ENCODE data around the gene ZBTB20.

ZBTB20 gene

DNA sequence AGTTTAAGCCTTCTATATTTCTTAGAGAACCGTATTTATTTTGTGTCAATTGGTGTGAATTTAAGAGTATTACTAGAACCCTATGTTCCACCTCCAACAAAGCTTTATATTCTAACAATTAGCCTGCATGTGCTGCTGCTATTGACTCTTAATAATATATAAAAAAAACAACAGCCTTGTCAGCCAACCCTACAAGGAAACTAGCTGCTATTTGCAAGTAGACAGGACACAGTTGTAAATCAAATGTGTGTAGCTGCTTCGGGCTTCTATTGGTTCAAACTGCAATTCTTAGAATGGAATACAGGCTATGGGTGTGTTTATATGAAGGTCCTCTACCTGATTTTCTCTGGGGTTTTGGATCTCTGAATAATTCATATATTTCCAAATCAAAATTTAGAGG lies 60.7 kb downstream of the ZBTB20 start:
- DNase-seq = no peak

- DNase-seq = peak; percentile 16
Observed at GRCh38 chr3:115085197-115085865, 61.8 kb downstream of the ZBTB20 start.

DNA sequence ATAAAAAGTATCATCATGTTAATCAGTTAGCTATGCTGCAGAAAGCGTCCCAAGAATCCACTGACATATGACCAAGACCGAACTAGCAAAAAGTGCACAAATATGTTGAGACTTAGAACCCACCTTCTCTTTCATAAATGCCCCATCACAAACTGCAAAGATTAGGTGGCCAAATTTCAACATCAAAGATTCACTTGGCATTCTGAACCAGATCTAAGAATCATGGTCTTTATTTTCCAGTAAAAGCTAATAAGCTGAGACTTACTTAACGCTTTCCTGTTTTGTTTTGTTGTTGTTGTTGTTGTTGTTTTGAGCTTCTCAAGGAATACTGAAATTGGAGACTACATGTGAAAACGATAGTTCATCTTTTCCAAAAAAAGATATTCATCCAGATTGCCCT lies 62.4 kb downstream of the ZBTB20 start:
- DNase-seq = no peak

GRCh38 chr3:115082260-115082659 lies 64.8 kb downstream of the ZBTB20 start:
- no peak for DNase-seq

DNA sequence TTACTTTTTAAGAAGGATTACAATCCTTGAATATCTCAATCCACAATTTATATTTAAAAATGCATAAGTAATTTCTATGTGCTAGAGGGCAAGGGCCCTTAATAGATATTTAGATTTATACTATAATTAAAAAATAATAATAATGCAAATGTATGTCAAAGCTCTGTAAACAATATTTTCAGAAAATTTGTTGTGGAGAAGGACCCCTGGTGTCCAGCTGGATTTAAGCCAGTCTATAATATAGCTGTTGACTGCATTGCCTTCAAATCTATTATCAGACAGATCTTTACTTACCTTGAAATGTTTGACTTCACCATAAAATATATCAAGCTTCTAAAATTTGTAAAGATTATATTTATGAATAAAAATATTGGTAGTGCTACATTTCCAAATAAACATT lies 65.6 kb downstream of the ZBTB20 start:
- DNase-seq = no peak

DNA sequence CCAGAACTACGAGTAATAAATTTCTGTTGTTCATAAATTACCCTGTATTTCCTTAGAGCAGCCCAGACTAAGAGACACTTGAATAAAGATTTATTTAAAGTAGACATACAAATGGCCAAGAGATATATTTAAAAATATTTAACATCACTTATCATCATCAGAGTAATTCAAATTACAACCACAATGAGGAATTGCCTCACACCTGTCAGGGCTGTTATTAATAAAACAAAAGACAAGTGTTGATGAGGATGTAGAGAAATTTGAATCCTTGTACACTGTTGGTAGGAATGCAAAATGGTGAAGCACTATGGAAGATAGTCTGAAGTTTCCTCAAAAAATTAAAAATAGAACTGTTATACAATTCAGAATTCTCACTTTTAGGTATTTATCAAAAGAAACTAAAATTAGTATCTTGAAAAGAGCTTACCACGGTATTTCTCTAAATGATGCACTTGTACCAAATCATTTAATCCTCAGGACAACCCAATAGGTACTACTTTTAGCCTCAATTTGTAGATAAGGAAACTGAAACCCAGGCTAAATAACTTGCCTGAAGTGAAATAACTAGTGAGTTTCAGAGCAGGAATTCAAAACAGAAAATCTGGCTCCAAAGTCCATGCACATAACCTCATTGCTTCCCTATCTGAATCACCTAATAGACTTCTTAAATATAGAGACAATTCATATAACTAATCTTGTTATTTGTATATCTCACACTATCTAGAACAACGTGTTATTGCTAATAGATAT lies 69.4 kb downstream of the ZBTB20 start:
- DNase-seq = no peak

- no peak for DNase-seq
Observed at GRCh38 chr3:115074502-115074901, 72.6 kb downstream of the ZBTB20 start.

DNA sequence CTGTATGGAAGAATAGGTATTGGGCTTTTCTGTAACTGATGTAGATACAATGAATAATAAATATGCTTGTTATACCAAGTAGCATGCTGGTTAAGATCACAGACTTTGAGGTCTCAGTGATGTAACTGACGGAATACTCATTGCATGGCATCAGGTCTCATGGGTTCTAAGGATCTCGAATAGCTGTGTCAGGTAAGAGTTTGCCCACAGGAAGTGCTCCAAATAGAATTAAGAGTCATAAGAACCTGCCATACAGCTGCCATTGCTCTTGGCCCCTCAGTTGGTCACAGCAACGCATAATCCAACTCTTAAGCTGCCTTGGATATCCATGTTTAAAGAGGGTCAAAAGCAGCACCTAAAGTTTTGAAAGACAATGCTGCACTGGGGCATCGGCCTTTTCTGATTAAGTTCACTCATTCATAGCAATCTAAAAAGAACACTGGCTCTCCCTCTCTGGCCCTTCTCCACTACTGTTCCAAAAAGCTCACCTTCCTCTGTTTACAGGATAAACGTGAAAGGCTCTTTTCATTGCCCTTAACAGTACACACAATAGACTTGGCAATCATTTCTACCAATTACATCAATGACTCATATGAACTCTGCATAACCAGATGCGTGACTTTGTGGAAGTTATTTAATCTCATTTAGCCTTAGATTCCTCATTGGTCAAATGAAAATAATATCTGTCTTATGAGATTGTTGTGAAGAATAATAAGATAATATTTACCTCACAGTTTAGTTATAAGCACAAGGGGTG lies 74.6 kb downstream of the ZBTB20 start:
- DNase-seq = no peak

- no peak for DNase-seq
Observed at GRCh38 chr3:115071601-115072000, 75.5 kb downstream of the ZBTB20 start.

DNA sequence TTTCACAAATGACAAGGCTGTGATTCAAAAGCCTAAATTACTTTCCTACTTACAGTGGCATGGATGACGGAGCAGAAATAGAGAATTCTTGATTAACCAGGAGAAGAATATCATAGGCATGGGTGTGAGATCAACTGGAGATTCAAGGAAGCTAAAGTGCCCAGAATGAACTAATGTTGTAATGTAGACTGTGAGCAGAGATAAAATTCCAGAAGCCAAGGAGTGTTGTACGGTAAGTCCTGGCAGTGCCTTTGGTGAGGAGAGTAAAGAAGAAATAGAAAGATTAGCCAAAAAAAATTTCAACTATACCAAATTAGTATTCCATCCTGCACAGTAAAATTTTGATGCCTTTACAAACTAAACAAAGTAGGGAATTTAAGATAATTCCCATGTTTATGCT lies 75.9 kb downstream of the ZBTB20 start:
- DNase-seq = no peak

GRCh38 chr3:115068799-115069198 lies 78.3 kb downstream of the ZBTB20 start:
- no peak for DNase-seq

DNA sequence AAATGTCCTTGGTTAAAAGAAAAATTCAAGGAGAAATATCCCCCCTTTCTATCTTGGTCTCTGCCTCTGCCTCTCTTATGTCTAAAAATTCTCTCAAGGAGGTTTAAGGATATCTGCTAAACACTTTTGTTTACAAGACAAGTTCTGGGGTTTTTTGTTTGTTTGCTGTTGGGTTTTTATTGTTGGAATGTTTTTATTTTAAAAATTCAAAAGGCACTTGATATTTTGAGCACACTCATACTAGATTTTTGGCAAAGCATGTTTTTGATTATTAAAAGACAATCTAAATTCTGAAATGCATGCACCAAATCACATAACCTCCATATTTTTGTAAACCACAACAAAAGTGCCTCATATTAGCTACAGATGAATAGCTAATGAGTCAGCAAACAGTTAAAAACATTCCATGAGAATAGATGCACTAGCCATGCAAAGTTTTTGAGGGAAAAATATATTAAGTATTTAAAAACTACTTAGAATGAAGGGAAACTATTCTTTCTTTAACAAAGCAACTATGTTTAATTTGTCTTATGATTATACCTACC lies 84.6 kb downstream of the ZBTB20 start:
- DNase-seq = no peak

DNA sequence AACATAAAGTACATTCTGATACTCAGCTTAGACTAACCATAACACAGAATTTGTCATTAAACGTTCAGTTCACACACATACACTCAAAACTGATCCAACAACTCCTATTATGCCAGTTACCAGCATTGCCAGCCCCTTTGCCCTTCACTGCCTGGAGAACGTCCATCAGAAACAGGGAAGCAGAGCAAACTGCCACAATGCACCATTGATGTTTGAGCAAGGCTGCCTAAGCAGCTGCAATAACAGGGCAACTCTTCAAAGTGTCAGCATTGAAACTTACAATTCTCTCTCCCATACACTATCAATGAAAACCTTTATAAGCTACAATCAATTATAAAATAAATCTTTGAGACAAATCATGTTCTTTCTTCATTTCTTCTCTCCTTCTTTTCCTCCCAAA lies 85.1 kb downstream of the ZBTB20 start:
- DNase-seq = no peak

DNA sequence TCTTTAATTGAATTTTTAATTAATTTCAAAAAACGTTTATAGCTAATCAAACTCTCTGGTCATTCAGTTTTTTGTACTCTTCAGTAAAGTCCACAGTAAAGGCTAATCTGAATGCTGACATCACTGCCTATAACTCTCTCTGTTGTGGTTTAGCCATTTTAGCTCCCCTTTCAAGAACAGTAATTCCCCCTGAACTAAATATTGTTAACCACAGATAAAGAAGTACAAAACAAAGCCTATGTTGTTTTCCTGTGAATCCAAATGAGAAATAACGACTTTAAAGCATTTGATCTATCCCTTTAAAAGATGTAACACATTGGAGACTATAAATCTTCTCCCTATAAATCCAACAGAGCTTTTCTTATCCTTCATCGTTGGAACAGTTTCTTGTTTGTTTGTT lies 94.2 kb downstream of the ZBTB20 start:
- DNase-seq = no peak

DNA sequence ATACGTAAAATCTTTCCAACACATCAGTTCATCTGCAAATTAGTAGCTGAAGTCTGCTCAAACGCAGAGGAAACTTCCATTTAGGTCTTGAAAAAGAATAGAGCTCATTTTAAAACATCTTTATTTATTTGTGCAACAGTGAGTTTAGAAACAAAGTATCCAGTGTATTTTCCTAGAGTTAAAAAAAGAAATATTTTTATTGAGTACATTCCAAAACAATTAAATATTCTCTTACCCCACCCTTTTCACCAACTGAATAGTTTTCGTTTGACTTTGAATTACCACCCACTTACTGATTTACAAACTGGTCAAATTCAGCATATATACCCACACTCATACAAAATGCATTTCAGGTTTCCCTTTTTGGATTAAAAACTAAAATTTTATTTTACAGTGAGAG lies 104.7 kb downstream of the ZBTB20 start:
- no peak for DNase-seq

- DNase-seq = peak; percentile 26
Observed at GRCh38 chr3:115040673-115041286, 106.3 kb downstream of the ZBTB20 start.

DNA sequence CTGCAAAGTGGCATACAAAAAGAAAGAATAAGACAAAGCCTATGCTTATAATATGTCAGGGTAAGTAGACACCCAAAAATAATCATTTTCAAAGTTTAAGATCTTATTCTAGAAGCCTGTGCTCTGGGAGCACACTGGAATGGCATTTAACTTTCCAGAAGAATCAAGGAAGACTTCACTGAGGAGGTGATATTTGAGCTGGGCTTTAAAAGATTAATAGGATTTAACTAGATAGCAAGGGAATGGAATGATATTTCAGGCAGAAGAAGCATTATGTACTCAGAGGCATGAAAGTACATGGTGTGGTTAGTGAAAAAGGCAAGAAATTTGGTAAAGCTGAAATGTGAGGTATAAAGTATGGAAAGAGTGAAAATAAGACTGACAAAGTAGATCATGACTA lies 106.8 kb downstream of the ZBTB20 start:
- no peak for DNase-seq

DNA sequence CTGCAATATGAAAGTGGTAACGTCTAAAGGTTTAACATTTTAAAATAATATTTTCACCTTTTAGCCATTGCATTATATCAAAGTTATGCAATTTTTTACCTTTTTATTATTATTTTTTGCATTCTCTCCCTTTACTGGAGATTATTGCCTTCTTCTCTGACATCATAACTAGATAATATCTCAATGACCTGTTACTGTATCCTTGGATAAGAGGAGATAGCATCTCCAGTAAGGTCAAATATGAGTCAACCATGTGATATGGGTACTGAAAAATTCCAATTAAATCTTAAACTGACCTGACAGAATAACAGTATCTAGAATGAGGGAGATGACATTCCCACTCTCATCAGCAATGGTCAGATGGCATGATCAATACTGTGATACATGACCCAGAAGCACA lies 108.3 kb downstream of the ZBTB20 start:
- no peak for DNase-seq

DNA sequence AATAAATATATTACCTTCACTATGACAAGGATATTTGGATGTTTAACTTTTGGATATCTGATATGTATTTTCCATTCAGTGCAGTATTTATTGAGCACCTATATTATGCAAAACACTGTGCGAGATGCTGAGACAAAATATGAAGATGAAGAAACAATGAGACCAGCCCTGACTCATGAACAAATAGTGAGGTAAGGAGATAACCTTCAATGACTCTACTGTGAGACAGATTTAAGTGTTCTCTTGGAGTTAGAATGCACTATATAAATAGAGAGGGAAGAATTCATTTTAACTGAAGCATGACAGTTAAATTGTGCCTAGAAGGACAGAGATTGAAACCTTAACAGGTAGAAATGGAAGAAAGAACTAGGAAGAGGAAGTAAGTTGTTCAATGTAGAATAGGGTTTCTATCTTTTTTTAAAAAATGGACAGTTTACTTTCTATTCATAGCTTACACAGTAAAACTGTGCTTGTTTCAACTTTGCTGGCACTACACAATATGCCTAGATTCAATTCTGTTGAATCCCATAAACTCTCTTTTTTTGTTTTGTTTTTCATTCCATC lies 124.2 kb downstream of the ZBTB20 start:
- no peak for DNase-seq

DNA sequence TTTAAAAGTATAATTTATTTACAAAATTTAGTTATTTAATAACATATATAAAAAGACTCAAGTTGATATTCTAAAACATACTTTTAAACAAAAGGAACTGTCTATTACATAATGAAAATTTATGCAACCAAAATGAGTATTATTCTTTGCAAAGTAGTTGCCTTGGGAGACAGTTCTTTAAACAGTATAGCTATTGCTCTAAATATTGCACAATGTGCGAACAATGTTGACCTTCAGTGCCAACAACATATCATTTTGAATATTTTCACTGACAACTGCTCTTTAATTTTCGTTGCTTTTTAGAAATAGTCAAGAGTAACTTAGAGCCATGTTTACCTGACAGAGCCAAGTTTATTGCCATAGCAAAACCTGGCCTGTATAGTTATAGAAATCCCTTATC lies 124.9 kb downstream of the ZBTB20 start:
- no peak for DNase-seq

DNA sequence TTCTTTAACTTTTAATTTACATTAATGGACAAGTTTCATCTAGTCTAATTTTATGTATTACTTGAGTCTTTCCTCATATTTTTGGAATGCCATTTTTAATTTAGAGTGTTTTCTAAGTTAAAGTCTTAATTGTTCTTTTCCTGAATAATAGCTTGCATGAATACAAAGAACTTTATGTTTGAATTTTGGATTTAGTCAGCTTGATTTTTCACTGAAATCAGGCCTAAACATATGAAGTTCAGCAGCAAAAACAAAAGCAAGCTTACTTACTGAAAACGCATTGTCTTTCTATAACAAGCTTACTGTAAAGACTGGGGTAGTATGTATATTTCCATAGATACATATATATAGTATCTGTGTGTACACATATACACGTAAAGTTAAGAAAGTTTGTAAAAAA lies 126.0 kb downstream of the ZBTB20 start:
- no peak for DNase-seq

- no peak for DNase-seq
Observed at GRCh38 chr3:115019900-115020299, 127.2 kb downstream of the ZBTB20 start.

GRCh38 chr3:115018694-115019093 lies 128.4 kb downstream of the ZBTB20 start:
- no peak for DNase-seq
